ENCODE data around the gene LKAAEAR1. TPM values are rescaled to one million over a fixed set of nuclear protein-coding genes. Genes with fewer than 3 reads are reported as not detected.
A peak's percentile ranks its signal among the peaks of the same experiment; 100 is the strongest.

Gene LKAAEAR1
- total RNA-seq, 1 donor from 2014 or later: 0.31 TPM

DNA sequence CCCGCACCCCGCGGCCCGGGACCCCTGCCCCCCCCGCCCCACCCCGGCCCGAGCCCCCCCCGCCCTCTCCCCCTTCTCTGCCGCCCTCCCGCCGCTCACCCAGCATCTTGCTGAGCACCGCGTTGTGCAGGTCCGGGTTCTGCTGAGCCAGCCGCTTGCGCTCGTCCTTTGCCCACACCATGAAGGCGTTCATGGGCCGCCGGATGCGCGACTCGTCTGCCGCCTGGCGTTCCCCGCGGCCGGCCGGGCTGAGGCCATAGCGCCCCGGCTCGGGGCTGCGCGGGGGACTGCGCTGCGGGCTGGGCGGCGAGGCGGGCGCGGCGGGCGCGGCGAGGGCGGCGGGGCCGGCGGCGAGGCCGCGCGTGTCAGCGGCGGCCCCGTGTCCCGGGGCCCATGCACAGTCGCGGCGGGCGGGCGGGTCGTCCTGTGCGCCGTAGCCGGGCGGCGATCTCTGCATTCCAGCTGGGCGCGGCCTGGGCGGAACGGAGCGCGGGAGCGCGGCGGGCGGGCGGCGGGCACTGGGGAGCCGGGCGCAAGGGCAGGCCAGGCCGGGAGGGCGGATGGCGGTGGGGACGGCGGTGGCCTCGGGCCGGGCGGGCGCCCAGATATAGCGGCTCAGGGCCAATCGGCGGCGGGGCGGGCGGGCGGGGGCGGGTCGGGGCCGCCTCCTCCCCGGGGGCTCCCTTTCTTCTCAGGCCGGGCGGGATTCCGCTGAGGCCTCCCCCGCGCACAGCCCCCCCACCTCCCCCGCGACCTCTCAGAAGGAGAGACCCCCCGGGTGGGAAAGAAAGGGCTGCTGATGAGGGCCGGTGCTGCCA is 34.9 kb downstream of the LKAAEAR1 start, which contains the start of gene SOX18:
TSS of gene SOX18 (minus strand) at position 580 of the 818 bp plus-strand sequence. CDS start at position 457, 123 bp downstream.
- CTCF ChIA-PET: no interaction called here
- H3K27me3 Mint-ChIP-seq: peaks cover 38% of the 10 kb centered on the region
- POLR2A ChIA-PET: interaction anchor here (1.0 kb wide), 1 partner anchor 10 kb away, joined by 10 read pairs; no protein-coding TSS in a partner anchor

GRCh38 chr20:64048402-64049044 is 35.7 kb downstream of the LKAAEAR1 start:
- CTCF ChIA-PET: no interaction called here
- no peak for DNase-seq
- no peaks in the 10 kb centered on the region for H3K36me3 Mint-ChIP-seq (ENCODE audit: low read depth)
- H3K9me3 Mint-ChIP-seq: no peaks in the 10 kb centered on the region
- no peak for ATAC-seq (ENCODE audit: low read depth)
- H3K27me3 Mint-ChIP-seq: peaks cover 35% of the 10 kb centered on the region
- no peak overlapping the region for H3K4me3 Mint-ChIP-seq
- intact Hi-C loops (cut with micrococcal nuclease): no loop called here
- POLR2A ChIA-PET: no interaction called here
- peaks cover 6% of the 10 kb centered on the region for H3K4me1 Mint-ChIP-seq
- no peak overlapping the region for H3K27ac Mint-ChIP-seq
- TF ChIP-seq, protein P1, sequence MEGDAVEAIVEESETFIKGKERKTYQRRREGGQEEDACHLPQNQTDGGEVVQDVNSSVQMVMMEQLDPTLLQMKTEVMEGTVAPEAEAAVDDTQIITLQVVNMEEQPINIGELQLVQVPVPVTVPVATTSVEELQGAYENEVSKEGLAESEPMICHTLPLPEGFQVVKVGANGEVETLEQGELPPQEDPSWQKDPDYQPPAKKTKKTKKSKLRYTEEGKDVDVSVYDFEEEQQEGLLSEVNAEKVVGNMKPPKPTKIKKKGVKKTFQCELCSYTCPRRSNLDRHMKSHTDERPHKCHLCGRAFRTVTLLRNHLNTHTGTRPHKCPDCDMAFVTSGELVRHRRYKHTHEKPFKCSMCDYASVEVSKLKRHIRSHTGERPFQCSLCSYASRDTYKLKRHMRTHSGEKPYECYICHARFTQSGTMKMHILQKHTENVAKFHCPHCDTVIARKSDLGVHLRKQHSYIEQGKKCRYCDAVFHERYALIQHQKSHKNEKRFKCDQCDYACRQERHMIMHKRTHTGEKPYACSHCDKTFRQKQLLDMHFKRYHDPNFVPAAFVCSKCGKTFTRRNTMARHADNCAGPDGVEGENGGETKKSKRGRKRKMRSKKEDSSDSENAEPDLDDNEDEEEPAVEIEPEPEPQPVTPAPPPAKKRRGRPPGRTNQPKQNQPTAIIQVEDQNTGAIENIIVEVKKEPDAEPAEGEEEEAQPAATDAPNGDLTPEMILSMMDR (IDR thresholded peaks at IDR 0.05): no peak

More for the DNA sequence above, 34.9 kb downstream of the LKAAEAR1 start, which contains the start of gene SOX18:
- TF ChIP-seq, protein P1 (IDR thresholded peaks at IDR 0.05): no peak
- ATAC-seq (ENCODE audit: low read depth) (peak; percentile 62), DNase-seq (no peak)
- Mint-ChIP-seq H3K4me1 (peaks cover 6% of the 10 kb centered on the region), H3K27ac (no peak within 1 kb of the TSS), H3K4me3 (peak within 1 kb of the TSS; percentile 35), H3K36me3 (ENCODE audit: low read depth) (no peaks in the 10 kb centered on the region), H3K9me3 (no peaks in the 10 kb centered on the region)
- intact Hi-C loops (cut with micrococcal nuclease): no loop called here

GRCh38 chr20:64047968-64048401 is 36.2 kb downstream of the LKAAEAR1 start:
- no peaks in the 10 kb centered on the region for H3K9me3 Mint-ChIP-seq

DNA sequence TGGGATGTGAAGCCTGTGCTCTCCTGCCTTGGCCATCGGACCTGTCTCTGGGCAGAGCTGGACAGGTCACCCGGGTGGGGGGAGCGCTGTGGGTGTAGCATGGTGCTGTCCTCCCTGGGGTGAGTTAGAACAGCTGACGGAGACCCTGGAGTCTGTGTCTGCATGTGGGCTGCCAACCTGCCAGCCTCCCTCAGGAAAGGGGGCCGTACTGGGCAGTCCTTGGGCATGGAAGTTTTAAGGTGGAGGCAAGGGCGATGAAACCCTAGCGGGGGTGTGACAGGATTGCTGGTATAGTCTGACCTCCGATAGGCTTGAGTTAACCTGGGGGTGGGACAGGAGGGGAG is 37.2 kb downstream of the LKAAEAR1 start:
- CTCF ChIA-PET: no interaction called here
- TF ChIP-seq, protein P1 (IDR thresholded peaks at IDR 0.05): no peak
- H3K36me3 Mint-ChIP-seq (ENCODE audit: low read depth): no peaks in the 10 kb centered on the region
- POLR2A ChIA-PET: no interaction called here
- H3K9me3 Mint-ChIP-seq: no peaks in the 10 kb centered on the region
- ATAC-seq (ENCODE audit: low read depth) (no peak), DNase-seq (no peak)
- H3K27ac Mint-ChIP-seq: no peak overlapping the region
- intact Hi-C loops (cut with micrococcal nuclease): no loop called here
- H3K4me3 Mint-ChIP-seq: no peak overlapping the region
- H3K4me1 Mint-ChIP-seq: peaks cover 8% of the 10 kb centered on the region
- peaks cover 26% of the 10 kb centered on the region for H3K27me3 Mint-ChIP-seq

More at GRCh38 chr20:64047968-64048401, 36.2 kb downstream of the LKAAEAR1 start:
- POLR2A ChIA-PET: no interaction called here
- ATAC-seq (ENCODE audit: low read depth) (no peak), DNase-seq (no peak)
- no peak overlapping the region for H3K27ac Mint-ChIP-seq
- CTCF ChIA-PET: no interaction called here
- peaks cover 30% of the 10 kb centered on the region for H3K27me3 Mint-ChIP-seq
- H3K4me1 Mint-ChIP-seq: peaks cover 6% of the 10 kb centered on the region
- intact Hi-C loops (cut with micrococcal nuclease): no loop called here
- H3K4me3 Mint-ChIP-seq: no peak overlapping the region
- TF ChIP-seq, protein P1 (IDR thresholded peaks at IDR 0.05): no peak
- no peaks in the 10 kb centered on the region for H3K36me3 Mint-ChIP-seq (ENCODE audit: low read depth)

- H3K27me3 Mint-ChIP-seq: peaks cover 22% of the 10 kb centered on the region
- H3K9me3 Mint-ChIP-seq: no peaks in the 10 kb centered on the region
- intact Hi-C loops (cut with micrococcal nuclease): no loop called here
- no peaks in the 10 kb centered on the region for H3K36me3 Mint-ChIP-seq (ENCODE audit: low read depth)
- ChIA-PET CTCF (no interaction called here), POLR2A (no interaction called here)
- DNase-seq (no peak), ATAC-seq (ENCODE audit: low read depth) (no peak)
- peaks cover 10% of the 10 kb centered on the region for H3K4me1 Mint-ChIP-seq
- no peak overlapping the region for H3K27ac Mint-ChIP-seq
- H3K4me3 Mint-ChIP-seq: no peak overlapping the region
- TF ChIP-seq, protein P1 (IDR thresholded peaks at IDR 0.05): no peak
Measured at GRCh38 chr20:64045346-64046011, 38.7 kb downstream of the LKAAEAR1 start.
